ENCODE measurements around the gene IGSF23.

Gene IGSF23, protein sequence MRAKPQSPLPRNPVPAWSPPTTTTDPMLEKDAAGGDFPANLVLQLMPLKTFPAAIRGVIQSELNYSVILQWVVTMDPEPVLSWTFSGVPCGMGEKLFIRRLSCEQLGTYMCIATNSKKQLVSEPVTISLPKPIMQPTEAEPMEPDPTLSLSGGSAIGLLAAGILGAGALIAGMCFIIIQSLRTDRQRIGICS

DNA sequence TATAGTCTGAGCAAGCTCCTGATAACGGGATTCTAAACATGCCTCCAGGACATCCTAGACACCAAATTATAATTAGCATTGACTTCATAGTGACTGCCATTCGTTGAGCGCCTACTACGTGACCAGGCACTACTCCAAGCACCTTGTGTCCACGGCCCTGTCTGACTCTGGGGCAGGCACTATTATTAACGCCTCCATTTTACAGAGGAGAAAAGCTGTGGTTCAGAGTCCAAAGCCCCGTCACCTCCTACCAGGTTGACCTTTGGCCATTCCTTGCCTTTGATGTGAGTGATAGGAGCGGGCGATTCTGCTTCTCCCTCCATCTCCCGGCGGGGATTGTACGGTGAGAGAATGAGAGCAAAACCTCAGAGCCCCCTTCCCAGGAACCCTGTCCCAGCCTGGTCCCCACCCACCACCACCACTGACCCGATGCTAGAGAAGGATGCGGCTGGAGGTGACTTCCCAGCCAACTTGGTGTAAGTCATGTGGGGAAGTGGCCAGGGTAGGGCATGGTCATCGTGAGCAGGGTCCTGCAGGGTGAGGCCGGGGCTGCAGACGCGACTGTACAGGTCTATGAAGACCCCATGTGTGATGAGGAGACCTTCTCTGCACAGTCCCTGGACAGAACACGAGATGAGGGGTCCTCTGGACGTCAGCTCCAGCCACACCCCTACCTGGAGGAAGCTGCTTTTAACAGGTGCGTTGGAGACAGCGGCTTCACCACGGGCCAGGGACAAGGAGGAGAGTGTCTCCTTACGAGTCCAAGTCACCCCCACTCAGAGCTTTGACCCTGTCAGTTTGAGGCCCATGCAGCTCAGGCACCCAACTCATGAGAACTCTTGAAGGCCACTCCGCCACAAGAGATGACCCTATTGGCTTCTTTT, at the start of gene IGSF23:
IGSF23 (plus strand) TSS at position 269 of the 884 bp plus-strand sequence; CDS start at position 352, 83 bp downstream.
- H3K79me2 ChIP-seq (ENCODE audit: control insufficient read depth, insufficient read depth, low read length, unreplicated experiment), result no peaks in the 10 kb centered on the region
- no peaks in the 10 kb centered on the region for H3K36me3 ChIP-seq (ENCODE audit: insufficient read depth, low read length)
- H2AFZ ChIP-seq (ENCODE audit: low read length, unreplicated experiment), result no peak within 1 kb of the TSS
- no peaks in the 10 kb centered on the region for H3K27me3 ChIP-seq (ENCODE audit: insufficient read depth, low read length)
- no peak within 1 kb of the TSS for H3K27ac ChIP-seq (ENCODE audit: low read depth, low read length)
- no peak within 1 kb of the TSS for H3K4me3 ChIP-seq (ENCODE audit: low read depth, low read length)
- peaks cover 4% of the 10 kb centered on the region for H3K4me1 ChIP-seq (ENCODE audit: control insufficient read depth, insufficient read depth, low read length, unreplicated experiment)

DNA sequence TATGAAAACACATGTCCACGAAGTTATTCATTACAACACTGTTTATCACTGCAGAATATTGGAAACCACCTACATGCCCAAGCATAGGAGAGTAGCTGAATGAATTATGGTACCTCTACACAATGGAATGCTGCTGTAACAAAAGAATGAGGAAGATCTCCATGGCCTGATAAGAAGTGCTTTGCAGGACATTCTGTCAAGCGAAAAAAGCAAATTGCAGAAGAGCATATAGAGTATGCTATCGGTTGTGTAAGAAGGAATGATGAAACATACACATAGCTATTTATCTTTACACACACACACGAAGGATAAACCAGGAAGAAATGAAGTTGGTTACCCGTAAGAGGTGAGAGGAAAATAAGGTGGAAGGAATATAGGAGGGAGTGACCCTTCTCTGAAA, 46.4 kb upstream of the IGSF23 start:
- Histone ChIP-seq H3K79me2 (ENCODE audit: control insufficient read depth, insufficient read depth, low read length, unreplicated experiment) (no peaks in the 10 kb centered on the region), H2AFZ (ENCODE audit: low read length, unreplicated experiment) (no peak overlapping the region), H3K4me3 (ENCODE audit: low read depth, low read length) (no peak overlapping the region), H3K27ac (ENCODE audit: low read depth, low read length) (no peak overlapping the region), H3K36me3 (ENCODE audit: insufficient read depth, low read length) (no peaks in the 10 kb centered on the region), H3K27me3 (ENCODE audit: insufficient read depth, low read length) (peaks cover 21% of the 10 kb centered on the region; the same call in 1 of the 2 replicates), H3K4me1 (ENCODE audit: control insufficient read depth, insufficient read depth, low read length, unreplicated experiment) (no peaks in the 10 kb centered on the region)

DNA sequence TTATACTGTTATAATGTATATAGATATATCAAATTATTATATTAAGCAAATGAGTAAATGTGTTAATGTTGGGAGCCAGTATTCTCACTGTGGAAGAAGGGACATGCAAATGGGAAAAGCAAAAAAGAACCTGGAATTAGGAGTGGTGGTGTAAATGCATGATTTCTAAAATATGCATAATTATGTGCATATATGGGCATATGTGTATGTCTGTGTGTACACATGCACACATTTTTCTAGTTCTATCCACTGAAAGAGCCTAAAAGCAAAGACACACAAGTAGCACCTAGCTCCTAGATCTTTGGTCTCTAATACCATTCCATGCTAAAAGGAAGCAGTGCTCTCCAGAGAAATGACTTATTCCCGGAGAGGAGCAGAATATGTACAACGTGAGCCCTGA, 45.6 kb upstream of the IGSF23 start:
- Histone ChIP-seq H3K4me3 (ENCODE audit: low read depth, low read length) (no peak overlapping the region), H2AFZ (ENCODE audit: low read length, unreplicated experiment) (no peak overlapping the region), H3K27me3 (ENCODE audit: insufficient read depth, low read length) (peaks cover 21% of the 10 kb centered on the region; the same call in 1 of the 2 replicates), H3K36me3 (ENCODE audit: insufficient read depth, low read length) (no peaks in the 10 kb centered on the region), H3K4me1 (ENCODE audit: control insufficient read depth, insufficient read depth, low read length, unreplicated experiment) (no peaks in the 10 kb centered on the region), H3K79me2 (ENCODE audit: control insufficient read depth, insufficient read depth, low read length, unreplicated experiment) (no peaks in the 10 kb centered on the region), H3K27ac (ENCODE audit: low read depth, low read length) (no peak overlapping the region)

DNA sequence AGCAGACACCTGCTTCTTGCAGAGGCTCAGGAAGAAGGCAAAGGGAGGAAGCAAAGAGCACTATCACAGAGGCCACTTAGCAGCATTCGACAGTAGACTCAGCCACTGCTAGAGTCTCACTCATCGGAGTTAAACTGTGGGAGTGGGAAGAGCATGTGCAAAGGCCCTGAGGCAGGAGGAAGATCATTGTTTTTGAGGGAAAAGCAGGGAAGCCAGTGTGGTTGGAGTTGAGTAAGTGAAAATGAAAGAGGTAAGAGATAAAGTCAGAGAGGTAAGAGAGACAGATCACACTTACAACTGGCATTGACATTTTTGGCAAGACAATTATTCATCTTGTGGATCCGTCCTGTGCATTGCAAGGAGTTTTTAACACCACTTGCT, 42.8 kb upstream of the IGSF23 start:
- Histone ChIP-seq H3K36me3 (ENCODE audit: insufficient read depth, low read length) (no peaks in the 10 kb centered on the region), H3K4me3 (ENCODE audit: low read depth, low read length) (no peak overlapping the region), H3K79me2 (ENCODE audit: control insufficient read depth, insufficient read depth, low read length, unreplicated experiment) (no peaks in the 10 kb centered on the region), H3K27me3 (ENCODE audit: insufficient read depth, low read length) (peaks cover 19% of the 10 kb centered on the region; the same call in 1 of the 2 replicates), H3K27ac (ENCODE audit: low read depth, low read length) (no peak overlapping the region), H3K4me1 (ENCODE audit: control insufficient read depth, insufficient read depth, low read length, unreplicated experiment) (no peaks in the 10 kb centered on the region), H2AFZ (ENCODE audit: low read length, unreplicated experiment) (no peak overlapping the region)

DNA sequence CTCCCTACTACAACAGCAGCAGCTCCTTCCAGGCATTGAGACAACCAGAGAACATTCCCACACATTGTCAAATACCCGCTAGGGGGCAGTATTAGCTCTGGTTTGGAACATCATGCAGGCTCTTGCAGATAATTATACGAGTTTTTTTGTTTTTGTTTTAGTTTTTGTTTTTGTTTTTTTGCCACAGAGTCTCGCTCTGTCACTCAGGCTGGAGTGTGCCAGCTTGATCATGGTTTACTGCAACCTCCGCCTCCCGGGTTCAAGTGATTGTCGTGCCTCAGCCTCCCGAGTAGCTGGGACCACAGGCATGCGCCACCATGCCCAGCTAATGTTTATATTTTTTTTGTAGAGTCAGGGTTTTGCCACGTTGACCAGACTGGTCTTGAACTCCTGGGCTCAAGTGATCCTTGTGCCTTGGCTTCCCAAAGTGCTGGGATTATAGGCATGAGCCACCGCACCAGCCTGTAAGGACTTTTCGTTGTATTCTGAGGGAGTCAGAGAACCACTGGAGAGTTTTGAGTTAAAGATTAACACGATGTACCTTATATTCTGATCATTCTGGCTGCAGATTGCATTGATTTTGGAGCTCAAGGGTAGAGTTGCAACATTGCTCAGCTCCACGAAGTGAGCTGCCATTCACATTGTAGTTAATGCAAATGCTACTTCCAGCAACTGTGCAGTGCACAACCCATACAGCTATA, 42.2 kb upstream of the IGSF23 start:
- Histone ChIP-seq H3K79me2 (ENCODE audit: control insufficient read depth, insufficient read depth, low read length, unreplicated experiment) (no peaks in the 10 kb centered on the region), H3K4me1 (ENCODE audit: control insufficient read depth, insufficient read depth, low read length, unreplicated experiment) (no peaks in the 10 kb centered on the region), H3K36me3 (ENCODE audit: insufficient read depth, low read length) (no peaks in the 10 kb centered on the region), H3K27ac (ENCODE audit: low read depth, low read length) (no peak overlapping the region), H2AFZ (ENCODE audit: low read length, unreplicated experiment) (no peak overlapping the region), H3K27me3 (ENCODE audit: insufficient read depth, low read length) (peaks cover 14% of the 10 kb centered on the region; the same call in 1 of the 2 replicates), H3K4me3 (ENCODE audit: low read depth, low read length) (no peak overlapping the region)

DNA sequence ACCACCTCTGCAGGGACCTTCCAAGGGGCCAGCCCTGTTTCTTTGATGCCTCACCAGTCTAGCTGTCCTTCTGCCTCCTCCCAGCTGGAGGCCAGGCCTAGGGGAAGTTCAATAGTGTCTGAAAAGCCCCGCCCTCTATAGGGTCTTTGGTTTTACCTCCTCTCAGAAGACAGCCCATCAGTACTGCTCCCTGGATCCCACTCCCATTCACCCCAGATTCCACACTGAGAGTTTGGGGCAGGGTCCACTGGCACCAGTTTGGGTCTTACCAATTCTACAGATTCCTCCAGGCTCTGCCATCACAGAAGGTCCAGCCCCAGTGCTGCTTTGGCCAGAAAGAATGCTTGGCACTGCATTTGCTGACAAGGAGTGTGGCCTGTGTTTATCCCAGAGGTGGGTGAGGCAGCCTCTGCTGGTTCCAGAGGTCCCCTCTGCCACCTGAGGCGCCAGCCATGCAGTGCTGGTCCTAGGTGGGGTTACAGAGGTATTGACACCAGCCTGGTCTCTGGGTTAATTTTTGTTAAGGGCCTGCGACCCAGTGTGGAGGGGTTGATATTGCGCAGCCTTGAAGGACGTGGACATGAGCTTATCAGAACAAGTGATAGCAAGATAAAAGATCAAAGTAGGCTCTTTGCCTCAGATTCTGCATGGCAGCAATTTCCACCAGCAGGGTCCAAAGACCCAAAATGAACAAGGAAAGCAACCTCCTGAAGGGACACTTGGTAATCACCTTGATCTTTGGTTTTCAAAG, 41.4 kb upstream of the IGSF23 start:
- no peaks in the 10 kb centered on the region for H3K79me2 ChIP-seq (ENCODE audit: control insufficient read depth, insufficient read depth, low read length, unreplicated experiment)
- no peaks in the 10 kb centered on the region for H3K4me1 ChIP-seq (ENCODE audit: control insufficient read depth, insufficient read depth, low read length, unreplicated experiment)
- H3K27ac ChIP-seq (ENCODE audit: low read depth, low read length), result no peak overlapping the region
- H3K36me3 ChIP-seq (ENCODE audit: insufficient read depth, low read length), result no peaks in the 10 kb centered on the region
- H3K27me3 ChIP-seq (ENCODE audit: insufficient read depth, low read length), result peaks cover 5% of the 10 kb centered on the region; the same call in 1 of the 2 replicates
- no peak overlapping the region for H2AFZ ChIP-seq (ENCODE audit: low read length, unreplicated experiment)
- H3K4me3 ChIP-seq (ENCODE audit: low read depth, low read length), result no peak overlapping the region

DNA sequence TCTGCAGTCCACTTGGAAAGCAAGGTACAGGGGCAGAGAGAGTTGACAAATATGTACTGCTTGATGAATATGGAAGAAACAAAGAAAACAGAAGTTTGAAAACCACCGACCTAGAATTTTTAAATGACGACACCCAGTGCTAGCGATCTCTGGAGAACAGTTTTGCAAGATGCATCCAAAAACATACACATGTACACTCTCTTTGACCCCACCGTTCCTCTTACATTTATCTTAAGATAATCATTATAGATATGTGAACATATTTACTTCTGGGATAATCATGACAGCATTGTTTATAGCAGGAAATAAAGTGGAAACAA, 40.8 kb upstream of the IGSF23 start:
- Histone ChIP-seq H3K36me3 (ENCODE audit: insufficient read depth, low read length) (no peaks in the 10 kb centered on the region), H2AFZ (ENCODE audit: low read length, unreplicated experiment) (no peak overlapping the region), H3K4me3 (ENCODE audit: low read depth, low read length) (no peak overlapping the region), H3K27me3 (ENCODE audit: insufficient read depth, low read length) (0 out of 2 replicates have a peak, but pooled peaks cover 3% of the 10 kb centered on the region), H3K4me1 (ENCODE audit: control insufficient read depth, insufficient read depth, low read length, unreplicated experiment) (no peaks in the 10 kb centered on the region), H3K27ac (ENCODE audit: low read depth, low read length) (no peak overlapping the region), H3K79me2 (ENCODE audit: control insufficient read depth, insufficient read depth, low read length, unreplicated experiment) (no peaks in the 10 kb centered on the region)

DNA sequence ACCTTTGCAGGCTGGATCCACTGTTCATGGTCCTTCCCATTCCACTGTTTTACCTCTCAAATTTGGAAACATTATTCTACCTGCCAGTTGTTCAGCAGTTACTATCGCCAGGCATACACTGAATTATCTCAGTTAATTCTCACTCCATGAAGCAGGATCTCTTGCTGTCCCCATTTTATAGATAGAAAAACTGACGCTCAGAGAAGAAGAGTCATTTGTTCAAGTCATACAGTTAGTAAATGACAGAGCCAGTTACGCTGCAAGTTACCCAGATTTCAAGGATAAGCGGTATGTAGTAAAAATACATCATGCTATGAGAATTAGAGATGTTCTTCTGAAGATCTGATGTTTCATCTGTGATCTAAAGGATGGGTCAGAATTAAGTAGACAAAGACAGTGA, 40.2 kb upstream of the IGSF23 start:
- no peaks in the 10 kb centered on the region for H3K36me3 ChIP-seq (ENCODE audit: insufficient read depth, low read length)
- no peaks in the 10 kb centered on the region for H3K79me2 ChIP-seq (ENCODE audit: control insufficient read depth, insufficient read depth, low read length, unreplicated experiment)
- H2AFZ ChIP-seq (ENCODE audit: low read length, unreplicated experiment), result no peak overlapping the region
- H3K27ac ChIP-seq (ENCODE audit: low read depth, low read length), result no peak overlapping the region
- H3K27me3 ChIP-seq (ENCODE audit: insufficient read depth, low read length), result 0 out of 2 replicates have a peak, but pooled peaks cover 3% of the 10 kb centered on the region
- no peaks in the 10 kb centered on the region for H3K4me1 ChIP-seq (ENCODE audit: control insufficient read depth, insufficient read depth, low read length, unreplicated experiment)
- no peak overlapping the region for H3K4me3 ChIP-seq (ENCODE audit: low read depth, low read length)

DNA sequence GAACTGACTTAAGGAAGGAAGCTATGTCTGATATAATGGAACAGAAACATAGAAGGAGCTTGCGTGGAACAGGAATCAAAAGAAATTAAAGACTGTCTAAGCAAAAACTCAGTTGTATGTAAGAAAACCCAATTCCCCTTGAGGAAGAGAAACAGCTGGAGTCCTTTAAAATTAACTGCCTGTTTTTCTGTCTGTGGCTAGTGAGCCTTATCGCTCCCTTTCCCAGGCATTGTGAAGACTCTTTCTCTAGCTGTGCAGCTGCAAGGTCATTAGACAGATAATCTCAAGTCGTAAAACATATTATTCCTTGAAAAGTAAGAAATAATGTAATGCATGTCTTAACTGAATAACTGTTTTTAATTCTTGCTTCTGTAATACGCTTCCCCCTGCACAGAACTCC, 39.7 kb upstream of the IGSF23 start:
- H3K27ac ChIP-seq (ENCODE audit: low read depth, low read length), result no peak overlapping the region
- 0 out of 2 replicates have a peak, but pooled peaks cover 3% of the 10 kb centered on the region for H3K27me3 ChIP-seq (ENCODE audit: insufficient read depth, low read length)
- no peak overlapping the region for H2AFZ ChIP-seq (ENCODE audit: low read length, unreplicated experiment)
- H3K4me3 ChIP-seq (ENCODE audit: low read depth, low read length), result no peak overlapping the region
- no peaks in the 10 kb centered on the region for H3K36me3 ChIP-seq (ENCODE audit: insufficient read depth, low read length)
- no peaks in the 10 kb centered on the region for H3K79me2 ChIP-seq (ENCODE audit: control insufficient read depth, insufficient read depth, low read length, unreplicated experiment)
- no peaks in the 10 kb centered on the region for H3K4me1 ChIP-seq (ENCODE audit: control insufficient read depth, insufficient read depth, low read length, unreplicated experiment)
